MCF 10A (cell line): Measurements from ENCODE around the gene WDFY2. TPM values are rescaled to one million over a fixed set of nuclear protein-coding genes. Genes with fewer than 3 reads are reported as not detected.

ENCODE experiments used
- BruUV-seq: library from RNA; stranded (reverse); fragments of 400-500 nt; replicated peaks from 2 replicates; lab custom pipeline; 2021; lab: Mats Ljungman, UMichigan
- CTCF ChIA-PET: fragments of 300-600 bp; sonication (Branson Sonifier 250); formaldehyde crosslinking; extraction: SDS; loops from one replicate; lab custom pipeline; 2021; ENCODE audit warnings: antibody characterized with exemption, inconsistent platforms; lab: Yijun Ruan, JAX
- POLR2A ChIA-PET: fragments of 300-600, 350-650 bp; sonication (Branson Sonifier 250); formaldehyde crosslinking; extraction: SDS; loops from one replicate; lab custom pipeline; 2020; ENCODE audit warnings: antibody characterized with exemption, inconsistent platforms; lab: Yijun Ruan, JAX
- DNase-seq: peaks from one replicate; pipeline ENCODE4 v3.0.0-alpha.2; 2018; ENCODE audit not compliant: unreplicated experiment
- H3K27ac Mint-ChIP-seq: one replicate; pipeline ENCODE4 v1.8.0; 2022; ENCODE audit warnings: mild to moderate bottlenecking, low read depth, mixed read lengths; ENCODE audit not compliant: unreplicated experiment
- H3K27me3 Mint-ChIP-seq: one replicate; pipeline ENCODE4 v1.8.0; 2022; ENCODE audit warnings: mixed read lengths; ENCODE audit not compliant: insufficient read depth, unreplicated experiment
- H3K36me3 Mint-ChIP-seq: one replicate; pipeline ENCODE4 v1.8.0; 2022; ENCODE audit warnings: mild to moderate bottlenecking, moderate library complexity, mixed read lengths; ENCODE audit not compliant: insufficient read depth, unreplicated experiment
- H3K4me1 Mint-ChIP-seq: one replicate; pipeline ENCODE4 v1.8.0; 2022; ENCODE audit warnings: mixed read lengths; ENCODE audit not compliant: insufficient read depth, unreplicated experiment
- H3K4me3 Mint-ChIP-seq: one replicate; pipeline ENCODE4 v1.8.0; 2022; ENCODE audit warnings: mild to moderate bottlenecking, moderate library complexity, mixed read lengths; ENCODE audit not compliant: unreplicated experiment
- H3K9me3 Mint-ChIP-seq: one replicate; pipeline ENCODE4 v1.8.0; 2022; ENCODE audit warnings: mixed read lengths; ENCODE audit not compliant: unreplicated experiment
- intact Hi-C: fragments of 100-400 bp; cut with micrococcal nuclease; formaldehyde crosslinking; loops from 2 replicates; pipeline ENCODE4 v1.14.1; 2022
- total RNA-seq: library from RNA; stranded (reverse); gene quantifications from 2 replicates; pipeline ENCODE4 v1.2.3, GENCODE V29; 2022
- TF ChIP-seq, protein P1 (sequence below): fragments of 200-600 bp; IDR thresholded peaks from one replicate; pipeline ENCODE4 v1.8.0; 2022; ENCODE audit warnings: antibody characterized with exemption, mild to moderate bottlenecking; ENCODE audit not compliant: unreplicated experiment

Gene WDFY2
- total RNA-seq, 1 experiment from 2014 or later: 56.2 TPM

GRCh38 chr13:51557438-51557837 is 26.8 kb upstream of the WDFY2 start:
- Mint-ChIP-seq H3K4me1 (peaks cover 39% of the 10 kb centered on the region), H3K4me3 (peak overlapping the region; percentile 53), H3K36me3 (no peaks in the 10 kb centered on the region), H3K9me3 (no peaks in the 10 kb centered on the region), H3K27ac (peak overlapping the region; percentile 69), H3K27me3 (no peaks in the 10 kb centered on the region)
- POLR2A ChIA-PET: interaction anchor here (0.5 to 5.7 kb wide), 23 partner anchors 13 to 160 kb away, joined by 3 to 110 read pairs (median 6); partner anchors contain the start of gene INTS6
- DNase-seq: no peak
- CTCF ChIA-PET: interaction anchor here (1.4 kb wide), 1 partner anchor 37 kb away, joined by 4 read pairs; no protein-coding TSS in a partner anchor
- intact Hi-C loops: no loop called here
- TF ChIP-seq, protein P1, sequence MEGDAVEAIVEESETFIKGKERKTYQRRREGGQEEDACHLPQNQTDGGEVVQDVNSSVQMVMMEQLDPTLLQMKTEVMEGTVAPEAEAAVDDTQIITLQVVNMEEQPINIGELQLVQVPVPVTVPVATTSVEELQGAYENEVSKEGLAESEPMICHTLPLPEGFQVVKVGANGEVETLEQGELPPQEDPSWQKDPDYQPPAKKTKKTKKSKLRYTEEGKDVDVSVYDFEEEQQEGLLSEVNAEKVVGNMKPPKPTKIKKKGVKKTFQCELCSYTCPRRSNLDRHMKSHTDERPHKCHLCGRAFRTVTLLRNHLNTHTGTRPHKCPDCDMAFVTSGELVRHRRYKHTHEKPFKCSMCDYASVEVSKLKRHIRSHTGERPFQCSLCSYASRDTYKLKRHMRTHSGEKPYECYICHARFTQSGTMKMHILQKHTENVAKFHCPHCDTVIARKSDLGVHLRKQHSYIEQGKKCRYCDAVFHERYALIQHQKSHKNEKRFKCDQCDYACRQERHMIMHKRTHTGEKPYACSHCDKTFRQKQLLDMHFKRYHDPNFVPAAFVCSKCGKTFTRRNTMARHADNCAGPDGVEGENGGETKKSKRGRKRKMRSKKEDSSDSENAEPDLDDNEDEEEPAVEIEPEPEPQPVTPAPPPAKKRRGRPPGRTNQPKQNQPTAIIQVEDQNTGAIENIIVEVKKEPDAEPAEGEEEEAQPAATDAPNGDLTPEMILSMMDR: no peak
- no TSS peak for BruUV-seq

DNA sequence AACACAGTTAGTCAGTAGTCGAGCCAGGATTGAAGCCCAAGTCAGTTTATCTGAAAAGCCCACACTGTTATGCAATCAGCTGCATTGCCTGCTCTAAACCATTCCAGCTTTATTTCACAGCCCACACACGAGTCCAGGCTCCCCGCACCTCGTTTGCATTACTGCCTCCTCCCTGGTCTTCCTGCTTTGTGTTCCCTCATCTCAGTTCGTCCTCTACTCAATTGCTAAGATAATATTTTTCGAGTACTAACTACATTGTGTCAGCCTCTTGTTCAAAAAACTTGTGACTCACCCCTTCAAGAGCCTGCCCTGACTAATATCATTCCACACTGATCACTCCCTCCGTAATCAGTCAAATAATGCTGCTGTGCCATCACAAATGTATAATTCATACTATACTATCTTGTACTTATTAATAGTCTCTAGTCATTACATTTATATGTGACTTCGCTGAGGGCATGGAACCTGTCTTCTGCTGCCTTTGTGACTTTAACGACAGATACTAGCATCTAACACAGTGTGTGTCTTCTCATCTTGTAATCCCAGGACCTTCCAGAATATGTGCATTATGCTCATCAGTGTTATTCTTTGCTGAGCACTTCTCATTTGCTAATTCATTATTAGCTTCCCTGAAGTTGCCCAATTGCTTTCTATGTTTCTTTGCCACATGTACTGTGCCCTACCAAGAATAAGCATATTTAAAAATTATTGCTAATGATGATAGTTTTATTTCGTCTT is 26.2 kb upstream of the WDFY2 start:
- TF ChIP-seq, protein P1: no peak
- Mint-ChIP-seq H3K36me3 (no peaks in the 10 kb centered on the region), H3K9me3 (no peaks in the 10 kb centered on the region), H3K4me1 (peaks cover 39% of the 10 kb centered on the region), H3K4me3 (peak overlapping the region; percentile 53), H3K27me3 (no peaks in the 10 kb centered on the region), H3K27ac (peak overlapping the region; percentile 69)
- no TSS peak for BruUV-seq
- ChIA-PET CTCF (interaction anchor here (1.0 kb wide), 2 partner anchors 67 to 173 kb away, joined by 3 read pairs; no protein-coding TSS in a partner anchor), POLR2A (interaction anchor here (0.5 to 5.7 kb wide), 21 partner anchors 15 to 239 kb away, joined by 3 to 110 read pairs (median 7); partner anchors contain the start of gene INTS6)
- intact Hi-C loops: no loop called here
- peak; percentile 79 for DNase-seq

- intact Hi-C loops: no loop called here
- Mint-ChIP-seq H3K4me3 (no peak overlapping the region), H3K27me3 (no peaks in the 10 kb centered on the region), H3K36me3 (no peaks in the 10 kb centered on the region), H3K9me3 (no peaks in the 10 kb centered on the region), H3K4me1 (peaks cover 39% of the 10 kb centered on the region), H3K27ac (no peak overlapping the region)
- TF ChIP-seq, protein P1: no peak
- no TSS peak for BruUV-seq
- DNase-seq: no peak
- CTCF ChIA-PET: no interaction called here
- POLR2A ChIA-PET: interaction anchor here (0.8 to 5.7 kb wide), 6 partner anchors 16 to 107 kb away, joined by 3 to 110 read pairs (median 4); partner anchors contain the start of gene INTS6
Measured at GRCh38 chr13:51559946-51560735, 24.1 kb upstream of the WDFY2 start.
